OCI-LY3 (cell line): ENCODE measurements around the gene SHISAL2A.

Experiments
- H2AFZ ChIP-seq: fragments of 200-600, 300-600 bp; shearing (Covaris generic); 2 replicates; pipeline ENCODE4 v1.6.0; 2014; ENCODE audit warnings: antibody characterized with exemption, low read depth, low read length
- H3K27ac ChIP-seq: fragments of 200-600, 300-600 bp; sonication (generic); 2 replicates; pipeline ENCODE4 v1.5.1; 2014; ENCODE audit warnings: mild to moderate bottlenecking, low read length, moderate library complexity, mixed read lengths
- H3K27me3 ChIP-seq: fragments of 200-600, 300-600 bp; sonication (generic); 2 replicates; pipeline ENCODE4 v1.6.1; 2014; ENCODE audit warnings: low read depth, low read length, mixed read lengths
- H3K36me3 ChIP-seq: fragments of 200-600, 300-600 bp; sonication (generic); replicated peaks from 2 replicates; pipeline ENCODE3; 2014; ENCODE audit warnings: low read depth, low read length, mixed read lengths
- H3K4me1 ChIP-seq: fragments of 300-600, 200-600 bp; sonication (generic); 2 replicates; pipeline ENCODE4 v1.6.1; 2014; ENCODE audit warnings: low read length, mixed read lengths
- H3K4me2 ChIP-seq: fragments of 200-600, 300-600 bp; sonication (generic); 2 replicates; pipeline ENCODE4 v1.6.1; 2014; ENCODE audit warnings: low read length, mixed read lengths
- H3K4me3 ChIP-seq: fragments of 300-600, 200-600 bp; sonication (generic); 2 replicates; pipeline ENCODE4 v1.5.1; 2014; ENCODE audit warnings: antibody characterized with exemption, mild to moderate bottlenecking, low read length, moderate library complexity
- H3K79me2 ChIP-seq: fragments of 300-600, 200-600 bp; shearing (Covaris generic); 2 replicates; pipeline ENCODE4 v1.6.1; 2014; ENCODE audit warnings: mild to moderate bottlenecking, low read length, mixed read lengths
- H3K9ac ChIP-seq: fragments of 300-600, 200-600 bp; shearing (Covaris generic); 2 replicates; pipeline ENCODE4 v1.6.0; 2014; ENCODE audit warnings: mild to moderate bottlenecking, low read length, moderate library complexity
- H3K9me3 ChIP-seq: fragments of 200-600, 300-600 bp; shearing (Covaris generic); 2 replicates; pipeline ENCODE4 v1.6.1; 2014; ENCODE audit warnings: low read length, mixed read lengths; ENCODE audit not compliant: insufficient read depth
- H4K20me1 ChIP-seq: fragments of 200-600, 300-600 bp; sonication (generic); 2 replicates; pipeline ENCODE4 v1.6.1; 2016; ENCODE audit warnings: low read length, mixed read lengths; ENCODE audit not compliant: insufficient read depth
- CTCF ChIP-seq: fragments of 200-600, 300-600 bp; sonication (generic); IDR thresholded peaks from 2 replicates; pipeline ENCODE4 v1.5.1; 2014; ENCODE audit warnings: antibody characterized with exemption, low read length, low read depth
- EZH2phosphoT487 ChIP-seq: fragments of 200-600 bp; shearing (Covaris generic); IDR thresholded peaks from 2 replicates; pipeline ENCODE4 v1.6.1; 2018; ENCODE audit warnings: antibody characterized with exemption, mixed run types, low read depth

The SHISAL2A gene

GRCh38 chr1:52604063-52604770 lies 28.8 kb upstream of the SHISAL2A start:
- H3K9ac ChIP-seq = peak overlapping the region; percentile 94
- TF ChIP-seq EZH2phosphoT487 (no peak), CTCF (no peak)

GRCh38 chr1:52613636-52614373 lies 19.2 kb upstream of the SHISAL2A start:
- TF ChIP-seq EZH2phosphoT487 (no peak), CTCF (no peak)
- no peaks in the 10 kb centered on the region for H3K27me3 ChIP-seq
- H4K20me1 ChIP-seq = no peaks in the 10 kb centered on the region
- H3K36me3 ChIP-seq = no peaks in the 10 kb centered on the region
- H3K4me2 ChIP-seq = no peak overlapping the region
- no peaks in the 10 kb centered on the region for H3K4me1 ChIP-seq
- H3K9me3 ChIP-seq = no peaks in the 10 kb centered on the region
- no peak overlapping the region for H3K27ac ChIP-seq
- no peaks in the 10 kb centered on the region for H3K79me2 ChIP-seq
- no peak overlapping the region for H3K4me3 ChIP-seq
- no peak overlapping the region for H3K9ac ChIP-seq
- H2AFZ ChIP-seq = no peak overlapping the region

More at GRCh38 chr1:52604063-52604770, 28.8 kb upstream of the SHISAL2A start:
- H3K27ac ChIP-seq = peak overlapping the region; percentile 52
- H3K4me1 ChIP-seq = peaks cover 27% of the 10 kb centered on the region
- H3K9me3 ChIP-seq = no peaks in the 10 kb centered on the region
- no peaks in the 10 kb centered on the region for H3K27me3 ChIP-seq
- no peak overlapping the region for H2AFZ ChIP-seq
- H4K20me1 ChIP-seq = 0 out of 2 replicates have a peak, but pooled peaks cover 2% of the 10 kb centered on the region
- peaks cover 22% of the 10 kb centered on the region for H3K79me2 ChIP-seq
- peak overlapping the region; percentile 97 for H3K4me2 ChIP-seq
- H3K36me3 ChIP-seq = peaks cover 15% of the 10 kb centered on the region
- H3K4me3 ChIP-seq = peak overlapping the region; percentile 75

GRCh38 chr1:52614671-52615070 lies 18.3 kb upstream of the SHISAL2A start:
- Histone ChIP-seq H3K27ac (no peak overlapping the region), H3K9me3 (no peaks in the 10 kb centered on the region), H2AFZ (no peak overlapping the region), H4K20me1 (no peaks in the 10 kb centered on the region), H3K27me3 (no peaks in the 10 kb centered on the region), H3K79me2 (no peaks in the 10 kb centered on the region), H3K4me1 (no peaks in the 10 kb centered on the region), H3K4me2 (no peak overlapping the region), H3K36me3 (no peaks in the 10 kb centered on the region), H3K9ac (no peak overlapping the region), H3K4me3 (no peak overlapping the region)
- TF ChIP-seq EZH2phosphoT487 (no peak), CTCF (no peak)

GRCh38 chr1:52615489-52616042 lies 17.4 kb upstream of the SHISAL2A start:
- Histone ChIP-seq H3K36me3 (no peaks in the 10 kb centered on the region), H3K27me3 (no peaks in the 10 kb centered on the region), H3K9ac (no peak overlapping the region), H3K79me2 (no peaks in the 10 kb centered on the region), H3K4me3 (no peak overlapping the region), H3K4me2 (no peak overlapping the region), H3K9me3 (no peaks in the 10 kb centered on the region), H2AFZ (no peak overlapping the region), H3K4me1 (no peaks in the 10 kb centered on the region), H4K20me1 (no peaks in the 10 kb centered on the region), H3K27ac (no peak overlapping the region)
- TF ChIP-seq EZH2phosphoT487 = no peak
- no peak for TF ChIP-seq CTCF
